H1 (cell line): Measurements from ENCODE around the gene RTEL1. TPM values are rescaled to one million over a fixed set of nuclear protein-coding genes. Genes with fewer than 3 reads are reported as not detected.

ENCODE experiments used
- CTCF ChIA-PET: fragments of 300-600 bp; sonication (Branson Sonifier 250); formaldehyde crosslinking; loops from one replicate; lab custom pipeline; 2021; ENCODE audit not compliant: partially characterized antibody; lab: Charles Lee
- POLR2A ChIA-PET: fragments of 300-600 bp; sonication (Branson Sonifier 250); formaldehyde crosslinking; loops from one replicate; lab custom pipeline; 2021; ENCODE audit warnings: inconsistent platforms; ENCODE audit not compliant: partially characterized antibody; lab: Charles Lee
- DNase-seq, 2 experiments: peaks; one replicate each; pipeline versions ENCODE4 v3.0.0 to v3.0.0-alpha.2; 2010 to 2022; ENCODE audit warnings: low spot score in 2 of 2, low read depth in 1 of 2, mixed read lengths in 1 of 2
- FAIRE-seq: peaks from 2 replicates; lab custom pipeline; 2011; peaks lifted over from hg19 to GRCh38; lab: Jason Lieb, UNC
- H2AFZ ChIP-seq: 2 replicates; pipeline ENCODE4 v1.8.1; 2012; ENCODE audit warnings: low read length, inconsistent platforms
- H2AK5ac ChIP-seq: 2 replicates; pipeline ENCODE4 v1.6.1; 2013; ENCODE audit warnings: low read depth, low read length
- H2BK120ac ChIP-seq: replicated peaks from 2 replicates; pipeline ENCODE3; 2013; ENCODE audit warnings: low read depth, low read length, inconsistent platforms
- H2BK12ac ChIP-seq: 2 replicates; pipeline ENCODE4 v1.6.1; 2013; ENCODE audit warnings: low read depth, low read length
- H2BK15ac ChIP-seq: 2 replicates; pipeline ENCODE4 v1.6.1; 2013; ENCODE audit warnings: low read length
- H2BK20ac ChIP-seq: 2 replicates; pipeline ENCODE4 v1.6.1; 2013; ENCODE audit warnings: low read length
- H2BK5ac ChIP-seq: 2 replicates; pipeline ENCODE4 v1.6.1; 2013; ENCODE audit warnings: low read depth, low read length
- H3K14ac ChIP-seq: 2 replicates; pipeline ENCODE4 v1.6.1; 2013; ENCODE audit warnings: inconsistent platforms; ENCODE audit not compliant: insufficient read length
- H3K18ac ChIP-seq: 2 replicates; pipeline ENCODE4 v1.6.1; 2013; ENCODE audit warnings: low read length; ENCODE audit errors: extremely low read depth
- H3K23ac ChIP-seq: 2 replicates; pipeline ENCODE4 v1.6.1; 2013; ENCODE audit warnings: inconsistent platforms; ENCODE audit not compliant: insufficient read length
- H3K23me2 ChIP-seq: 2 replicates; pipeline ENCODE4 v1.6.1; 2013; ENCODE audit warnings: low read depth, low read length
- H3K27ac ChIP-seq: 2 replicates; pipeline ENCODE4 v1.6.1; 2011; ENCODE audit warnings: low read depth, low read length, inconsistent platforms
- H3K27me3 ChIP-seq, 4 experiments: replicated peaks in 1 of 4; 1 replicate in 1 of 4; 2 replicates in 3 of 4; pipeline versions ENCODE4 v1.6.1 to v1.8.1; 2011 to 2013; ENCODE audit warnings: low read length in 3 of 4, mild to moderate bottlenecking in 3 of 4, inconsistent platforms in 2 of 4, mixed read lengths in 2 of 4, moderate library complexity in 1 of 4; ENCODE audit not compliant: control insufficient read depth in 3 of 4, insufficient read depth in 3 of 4; ENCODE audit errors: extremely low read depth in 1 of 4
- H3K36me3 ChIP-seq, 4 experiments: 2 replicates each; pipeline versions ENCODE4 v1.6.1 to v1.8.1; 2011 to 2013; ENCODE audit warnings: mild to moderate bottlenecking in 4 of 4, low read length in 3 of 4, moderate library complexity in 2 of 4, control low read depth in 1 of 4, inconsistent platforms in 1 of 4; ENCODE audit not compliant: insufficient read depth in 4 of 4, control insufficient read depth in 2 of 4
- H3K4ac ChIP-seq: replicated peaks from 2 replicates; pipeline ENCODE3; 2013; ENCODE audit warnings: low read length, low read depth, mixed read lengths, inconsistent platforms; ENCODE audit not compliant: insufficient read length
- H3K4me1 ChIP-seq, 4 experiments: replicated peaks in 1 of 4; 1 replicate in 1 of 4; 2 replicates in 3 of 4; pipeline versions ENCODE4 v1.6.1 to v1.8.1; 2011 to 2013; ENCODE audit warnings: low read length in 3 of 4, inconsistent platforms in 2 of 4, mixed read lengths in 1 of 4; ENCODE audit not compliant: insufficient read depth in 4 of 4, control insufficient read depth in 3 of 4
- H3K4me2 ChIP-seq, 2 experiments: 2 replicates each; pipeline versions ENCODE4 v1.6.1 to v1.8.1; 2011 to 2013; ENCODE audit warnings: low read depth in 2 of 2, low read length in 2 of 2, control low read depth in 1 of 2, inconsistent platforms in 1 of 2, mild to moderate bottlenecking in 1 of 2; ENCODE audit not compliant: insufficient read depth in 1 of 2
- H3K4me3 ChIP-seq, 4 experiments: fragments of 200-600, 300-600 bp in 1 of 4; sonication (generic), shearing (Covaris generic), sonication (Bioruptor Twin) in 1 of 4; 2 replicates each; pipeline versions ENCODE4 v1.5.1 to v1.8.1; 2011 to 2016; ENCODE audit warnings: low read length in 4 of 4, low read depth in 3 of 4, control low read depth in 2 of 4, inconsistent platforms in 2 of 4, mild to moderate bottlenecking in 2 of 4, mixed read lengths in 1 of 4, moderate library complexity in 1 of 4; ENCODE audit not compliant: insufficient read depth in 2 of 4; ENCODE audit errors: extremely low read depth in 1 of 4
- H3K56ac ChIP-seq: replicated peaks from 2 replicates; pipeline ENCODE3; 2013; ENCODE audit warnings: low read depth, mild to moderate bottlenecking, mixed read lengths, low read length, inconsistent platforms; ENCODE audit not compliant: insufficient read length
- H3K79me1 ChIP-seq: 2 replicates; pipeline ENCODE4 v1.6.1; 2013; ENCODE audit warnings: low read depth, low read length, control low read depth
- H3K79me2 ChIP-seq, 2 experiments: 2 replicates each; pipeline versions ENCODE4 v1.6.1 to v1.8.1; 2012 to 2013; ENCODE audit warnings: low read length in 2 of 2, mild to moderate bottlenecking in 2 of 2, inconsistent platforms in 1 of 2; ENCODE audit not compliant: insufficient read depth in 2 of 2, control insufficient read depth in 1 of 2
- H3K9ac ChIP-seq, 4 experiments: replicated peaks in 1 of 4; 1 replicate in 1 of 4; 2 replicates in 3 of 4; pipeline versions ENCODE4 v1.6.1 to v1.8.1; 2011 to 2013; ENCODE audit warnings: low read depth in 3 of 4, low read length in 3 of 4, control low read depth in 2 of 4, mild to moderate bottlenecking in 2 of 4, moderate library complexity in 2 of 4, inconsistent platforms in 1 of 4; ENCODE audit errors: extremely low read depth in 1 of 4
- H3K9me3 ChIP-seq, 2 experiments: 2 replicates each; pipeline versions ENCODE4 v1.6.1 to v1.8.1; 2012 to 2013; ENCODE audit warnings: mild to moderate bottlenecking in 2 of 2, moderate library complexity in 2 of 2, control low read depth in 1 of 2, inconsistent platforms in 1 of 2, low read depth in 1 of 2, low read length in 1 of 2, mixed read lengths in 1 of 2; ENCODE audit not compliant: insufficient read depth in 2 of 2
- H4K20me1 ChIP-seq, 2 experiments: replicated peaks in 1 of 2; 2 replicates each; pipeline versions ENCODE3 to v1.8.1; 2011 to 2013; ENCODE audit warnings: inconsistent platforms in 2 of 2, low read length in 2 of 2, mild to moderate bottlenecking in 1 of 2; ENCODE audit not compliant: insufficient read depth in 2 of 2, control insufficient read depth in 1 of 2
- H4K5ac ChIP-seq: 2 replicates; pipeline ENCODE4 v1.6.1; 2013; ENCODE audit warnings: low read length, low read depth, mixed read lengths, inconsistent platforms; ENCODE audit not compliant: insufficient read length
- H4K8ac ChIP-seq: 2 replicates; pipeline ENCODE4 v1.8.0; 2013; ENCODE audit warnings: mild to moderate bottlenecking, moderate library complexity, low read length, inconsistent platforms; ENCODE audit not compliant: insufficient read depth; ENCODE audit errors: extremely low read depth
- H4K91ac ChIP-seq: replicated peaks from 2 replicates; pipeline ENCODE3; 2013; ENCODE audit warnings: low read length, mixed read lengths, inconsistent platforms; ENCODE audit not compliant: insufficient read length
- BRCA1 ChIP-seq: IDR thresholded peaks from 2 replicates; pipeline ENCODE4 v1.6.1; 2012; ENCODE audit warnings: low read depth, low read length, improper control_type of control experiment
- CEBPB ChIP-seq: IDR thresholded peaks from 2 replicates; pipeline ENCODE4 v1.6.1; 2012; ENCODE audit warnings: low read depth, low read length
- EZH2 ChIP-seq: fragments of 200-600 bp; sonication (generic); IDR thresholded peaks from 2 replicates; pipeline ENCODE4 v1.7.1; 2012; ENCODE audit warnings: low read depth, mild to moderate bottlenecking, moderate library complexity, low read length, inconsistent platforms; ENCODE audit not compliant: severe bottlenecking
- JUND ChIP-seq: IDR thresholded peaks from 2 replicates; pipeline ENCODE4 v1.6.1; 2011; ENCODE audit warnings: mild to moderate bottlenecking, improper control_type of control experiment, low read length
- KDM4A ChIP-seq: IDR thresholded peaks from one replicate; pipeline ENCODE4 v1.7.1; 2012; ENCODE audit warnings: low read depth, mild to moderate bottlenecking, moderate library complexity, low read length, inconsistent platforms; ENCODE audit not compliant: severe bottlenecking
- MAX ChIP-seq: IDR thresholded peaks from 2 replicates; pipeline ENCODE4 v1.6.1; 2012; ENCODE audit warnings: inconsistent platforms
- NRF1 ChIP-seq: IDR thresholded peaks from 2 replicates; pipeline ENCODE4 v1.6.1; 2011; ENCODE audit warnings: mild to moderate bottlenecking, low read depth, low read length, improper control_type of control experiment
- POLR2A ChIP-seq, 2 experiments: IDR thresholded peaks; 1 replicate in 1 of 2; 2 replicates in 1 of 2; pipeline ENCODE4 v1.6.1; 2011; ENCODE audit warnings: low read depth in 2 of 2, low read length in 2 of 2, mild to moderate bottlenecking in 2 of 2; ENCODE audit errors: control extremely low read depth in 1 of 2
- POLR2AphosphoS5 ChIP-seq: IDR thresholded peaks from 2 replicates; pipeline ENCODE4 v1.6.1; 2011; ENCODE audit warnings: low read depth, low read length
- SP2 ChIP-seq: IDR thresholded peaks from 2 replicates; pipeline ENCODE4 v1.6.1; 2012; ENCODE audit warnings: mild to moderate bottlenecking, low read length, inconsistent platforms
- SRF ChIP-seq: IDR thresholded peaks from 2 replicates; pipeline ENCODE4 v1.6.1; 2011; ENCODE audit warnings: mild to moderate bottlenecking, low read depth, low read length, moderate library complexity
- TEAD4 ChIP-seq: IDR thresholded peaks from 2 replicates; pipeline ENCODE4 v1.6.1; 2012; ENCODE audit warnings: low read depth, low read length, inconsistent platforms, mixed read lengths
- WGBS, 2 experiments: shearing (Covaris generic) in 1 of 2; methylation state at CpG; one replicate each; pipeline versions ENCODE4 v1.1.6 to v1.1.7; 2013 to 2015; ENCODE audit warnings: low lambda C conversion rate in 2 of 2, mixed read lengths in 2 of 2, inconsistent platforms in 1 of 2, low coverage in 1 of 2, missing lambda C conversion rate in 1 of 2; ENCODE audit not compliant: insufficient replicate concordance in 2 of 2, insufficient coverage in 1 of 2, insufficient read length in 1 of 2; ENCODE audit errors: extremely low coverage in 1 of 2, missing lambda C conversion rate in 1 of 2; 5-methylcytosine and 5-hydroxymethylcytosine counted together
- polyA plus RNA-seq, 7 experiments: library from polyadenylated mRNA; depleted of rRNA in 3 of 7; stranded (reverse) in 5 of 7; unstranded in 2 of 7; fragments of >200 nt in 5 of 7; fragments of 200-250 nt in 2 of 7; gene quantifications; 1 replicate in 5 of 7; 2 replicates in 1 of 7; 4 replicates in 1 of 7; pipeline versions ENCODE4 v1.2.1 to v1.2.3, GENCODE V29; 2011 to 2013; ENCODE audit warnings: missing spikeins in 2 of 7, mixed read lengths in 2 of 7
- total RNA-seq: library from RNA; stranded (reverse); fragmentation: NEBNext Ultra II Directional; extraction: Animal tissue kit (Norgen Biotek cat#: 25700); gene quantifications from 2 replicates; pipeline ENCODE4 v1.2.1, GENCODE V29; 2021

The RTEL1 gene
- total and polyA plus RNA-seq, 2 of the 8 experiments (the other 6 are each of a cell fraction or from before 2014, with no cell fraction given) = 16.2 to 37.1 TPM

- WGBS, 2 experiments = 94% methylated on average over 28 of the region's 29 CpGs; no CpG with 5 or more reads in 1 of the 2 experiments
- H3K36me3 ChIP-seq = no peaks in the 10 kb centered on the region
- FAIRE-seq = no peak
These were observed 29.5 kb downstream of the RTEL1 start for GRCh38 chr20:63687419-63688178.

More at GRCh38 chr20:63687419-63688178, 29.5 kb downstream of the RTEL1 start:
- Histone ChIP-seq H3K14ac (no peak overlapping the region), H3K9me3 (no peaks in the 10 kb centered on the region), H4K5ac (no peak overlapping the region), H3K23me2 (no peaks in the 10 kb centered on the region), H2AFZ (no peak overlapping the region), H2BK120ac (no peak overlapping the region), H2AK5ac (no peak overlapping the region), H3K79me1 (no peaks in the 10 kb centered on the region), H2BK5ac (no peak overlapping the region), H3K56ac (no peak overlapping the region), H3K4me2 (no peak overlapping the region), H3K4ac (no peak overlapping the region), H3K27me3 (no peaks in the 10 kb centered on the region), H3K4me3 (no peak overlapping the region), H4K91ac (no peak overlapping the region), H2BK12ac (no peak overlapping the region), H3K18ac (no peak overlapping the region), H4K20me1 (peaks cover 0 to 5% of the 10 kb centered on the region in 2 experiments), H2BK20ac (no peak overlapping the region), H3K9ac (no peak overlapping the region), H3K79me2 (no peaks in the 10 kb centered on the region), H3K23ac (no peak overlapping the region), H4K8ac (no peak overlapping the region), H3K4me1 (no peaks in the 10 kb centered on the region; a peak in 1 of 7 replicates), H2BK15ac (no peak overlapping the region), H3K27ac (no peak overlapping the region)
- CTCF ChIA-PET = interaction anchor here (0.5 to 1.7 kb wide), 5 partner anchors 11 to 150 kb away, joined by 3 to 4 read pairs (median 3); partner anchors contain the start of gene PTK6
- TF ChIP-seq SRF = no peak
- no peak for TF ChIP-seq MAX
- TF ChIP-seq JUND = no peak
- TF ChIP-seq POLR2AphosphoS5 = no peak
- no peak for TF ChIP-seq TEAD4
- no peak for TF ChIP-seq EZH2
- TF ChIP-seq KDM4A = no peak
- no peak for TF ChIP-seq BRCA1
- TF ChIP-seq POLR2A (IDR thresholded peaks at IDR 0.05; ENCODE audit: control extremely low read depth in 1 of 2, low read depth in 2 of 2, low read length in 2 of 2) = no peak
- no peak for TF ChIP-seq NRF1
- no peak for TF ChIP-seq CEBPB
- TF ChIP-seq SP2 = no peak
- POLR2A ChIA-PET = interaction anchor here (0.7 to 4.3 kb wide), 5 partner anchors 8 to 29 kb away, joined by 4 to 31 read pairs (median 6); partner anchors contain the start of genes RTEL1 and TNFRSF6B
- no peak for DNase-seq
